K562 (cell line): ENCODE results near the gene DNAI7. TPM values are rescaled to one million over a fixed set of nuclear protein-coding genes. Genes with fewer than 3 reads are reported as not detected.
A peak's percentile ranks its signal among the peaks of the same experiment; 100 is the strongest.

Experiments used
- EP400 ChIP-seq: fragments of 450-650 bp; IDR thresholded peaks from 2 replicates; pipeline ENCODE4 v1.6.1; 2017; ENCODE audit warnings: antibody characterized with exemption, mild to moderate bottlenecking, moderate library complexity
- LCOR ChIP-seq: sonication (generic); formaldehyde crosslinking; IDR thresholded peaks from 2 replicates; pipeline ENCODE4 v1.8.0; 2022; ENCODE audit warnings: mild to moderate bottlenecking, missing genetic modification reagents
- MCM2 ChIP-seq: fragments of 450-650 bp; IDR thresholded peaks from 2 replicates; pipeline ENCODE4 v1.6.1; 2017; ENCODE audit warnings: low read depth, mild to moderate bottlenecking
- ZNF592 ChIP-seq: fragments of 450-650 bp; IDR thresholded peaks from 2 replicates; pipeline ENCODE4 v1.6.1; 2017; ENCODE audit warnings: antibody characterized with exemption, mild to moderate bottlenecking
- polyA plus RNA-seq, 8 experiments: library from polyadenylated mRNA; depleted of rRNA in 4 of 8; stranded (reverse) in 5 of 8; unstranded in 3 of 8; fragments of >200 nt; fragmentation: Nextera tagmentation in 2 of 8; fragmentation: Illumina TruSeq in 1 of 8; extraction: Ambion mirVana in 2 of 8; extraction: Trizol in 1 of 8; gene quantifications; 2 replicates each; pipeline versions ENCODE4 v1.2.1 to v1.2.3, GENCODE V29; 2011 to 2014; ENCODE audit warnings: inconsistent platforms in 1 of 8, missing spikeins in 1 of 8
- total RNA-seq, 7 experiments: library from RNA; depleted of rRNA in 6 of 7; stranded (reverse); fragments of >200 nt in 6 of 7; fragmentation: Illumina TruSeq in 2 of 7; extraction: Trizol in 2 of 7; gene quantifications; 2 replicates each; pipeline versions ENCODE4 v1.2.1 to v1.2.3, GENCODE V29; 2011 to 2021; ENCODE audit warnings: low replicate concordance in 1 of 7
- TF ChIP-seq, protein P1 (sequence below): fragments of 450-650 bp; IDR thresholded peaks from one replicate; pipeline ENCODE4 v1.6.1; 2018; ENCODE audit warnings: mild to moderate bottlenecking, moderate library complexity; ENCODE audit not compliant: partially characterized antibody
- TF ChIP-seq, protein P2 (sequence below), 2 experiments: fragments of 450-650 bp; formaldehyde crosslinking in 1 of 2; IDR thresholded peaks; 2 replicates each; pipeline versions ENCODE4 v1.4.0 to v1.6.1; 2014 to 2020; ENCODE audit warnings: mild to moderate bottlenecking in 2 of 2, borderline replicate concordance in 1 of 2, low read depth in 1 of 2

Gene DNAI7
- total and polyA plus RNA-seq, 9 of the 15 experiments (the other 6 are each of a cell fraction or from before 2014, with no cell fraction given), result 0.06 to 0.76 (median 0.17) TPM; not detected in 1

- TF ChIP-seq, protein P1, sequence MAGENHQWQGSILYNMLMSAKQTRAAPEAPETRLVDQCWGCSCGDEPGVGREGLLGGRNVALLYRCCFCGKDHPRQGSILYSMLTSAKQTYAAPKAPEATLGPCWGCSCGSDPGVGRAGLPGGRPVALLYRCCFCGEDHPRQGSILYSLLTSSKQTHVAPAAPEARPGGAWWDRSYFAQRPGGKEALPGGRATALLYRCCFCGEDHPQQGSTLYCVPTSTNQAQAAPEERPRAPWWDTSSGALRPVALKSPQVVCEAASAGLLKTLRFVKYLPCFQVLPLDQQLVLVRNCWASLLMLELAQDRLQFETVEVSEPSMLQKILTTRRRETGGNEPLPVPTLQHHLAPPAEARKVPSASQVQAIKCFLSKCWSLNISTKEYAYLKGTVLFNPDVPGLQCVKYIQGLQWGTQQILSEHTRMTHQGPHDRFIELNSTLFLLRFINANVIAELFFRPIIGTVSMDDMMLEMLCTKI, result no peak
- TF ChIP-seq MCM2 (no peak), LCOR (CRISPR knock-in tag) (0 out of 2 replicates have a peak, but pooled peaks have one; percentile 43), ZNF592 (no peak), EP400 (peak; percentile 84)
- TF ChIP-seq, protein P2, sequence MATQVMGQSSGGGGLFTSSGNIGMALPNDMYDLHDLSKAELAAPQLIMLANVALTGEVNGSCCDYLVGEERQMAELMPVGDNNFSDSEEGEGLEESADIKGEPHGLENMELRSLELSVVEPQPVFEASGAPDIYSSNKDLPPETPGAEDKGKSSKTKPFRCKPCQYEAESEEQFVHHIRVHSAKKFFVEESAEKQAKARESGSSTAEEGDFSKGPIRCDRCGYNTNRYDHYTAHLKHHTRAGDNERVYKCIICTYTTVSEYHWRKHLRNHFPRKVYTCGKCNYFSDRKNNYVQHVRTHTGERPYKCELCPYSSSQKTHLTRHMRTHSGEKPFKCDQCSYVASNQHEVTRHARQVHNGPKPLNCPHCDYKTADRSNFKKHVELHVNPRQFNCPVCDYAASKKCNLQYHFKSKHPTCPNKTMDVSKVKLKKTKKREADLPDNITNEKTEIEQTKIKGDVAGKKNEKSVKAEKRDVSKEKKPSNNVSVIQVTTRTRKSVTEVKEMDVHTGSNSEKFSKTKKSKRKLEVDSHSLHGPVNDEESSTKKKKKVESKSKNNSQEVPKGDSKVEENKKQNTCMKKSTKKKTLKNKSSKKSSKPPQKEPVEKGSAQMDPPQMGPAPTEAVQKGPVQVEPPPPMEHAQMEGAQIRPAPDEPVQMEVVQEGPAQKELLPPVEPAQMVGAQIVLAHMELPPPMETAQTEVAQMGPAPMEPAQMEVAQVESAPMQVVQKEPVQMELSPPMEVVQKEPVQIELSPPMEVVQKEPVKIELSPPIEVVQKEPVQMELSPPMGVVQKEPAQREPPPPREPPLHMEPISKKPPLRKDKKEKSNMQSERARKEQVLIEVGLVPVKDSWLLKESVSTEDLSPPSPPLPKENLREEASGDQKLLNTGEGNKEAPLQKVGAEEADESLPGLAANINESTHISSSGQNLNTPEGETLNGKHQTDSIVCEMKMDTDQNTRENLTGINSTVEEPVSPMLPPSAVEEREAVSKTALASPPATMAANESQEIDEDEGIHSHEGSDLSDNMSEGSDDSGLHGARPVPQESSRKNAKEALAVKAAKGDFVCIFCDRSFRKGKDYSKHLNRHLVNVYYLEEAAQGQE (IDR thresholded peaks at IDR 0.05; ENCODE audit: borderline replicate concordance), result no peak
- TF ChIP-seq, protein P2 (CRISPR knock-in tag; IDR thresholded peaks at IDR 0.05; ENCODE audit: low read depth), result no peak
Observed at GRCh38 chr12:25195056-25195971, at the start of gene DNAI7, which contains the start of gene ETFRF1 (continued).
